Femur (tissue), 1 donor: Measurements from ENCODE around the gene C5orf52.
"Not testable (repeated sequence)": the region's sequence is repeated elsewhere in the genome, so short reads cannot be mapped to it uniquely, and the experiment has no call there.

Experiments
- DNase-seq: peaks from one replicate; pipeline ENCODE4 v3.0.0-alpha.2; 2017

The C5orf52 gene

GRCh38 chr5:157679801-157680200, 8.5 kb downstream of the C5orf52 start:
- no peak for DNase-seq

GRCh38 chr5:157680239-157680638, 8.9 kb downstream of the C5orf52 start:
- DNase-seq, result no peak

GRCh38 chr5:157681048-157681447, 9.7 kb downstream of the C5orf52 start:
- no peak for DNase-seq

GRCh38 chr5:157682257-157682656, 10.9 kb downstream of the C5orf52 start:
- DNase-seq, result no peak

- not testable (repeated sequence) for DNase-seq
Observed at GRCh38 chr5:157686276-157687197, 15.2 kb downstream of the C5orf52 start.

- no peak for DNase-seq
Observed at GRCh38 chr5:157687198-157687554, 15.8 kb downstream of the C5orf52 start.

GRCh38 chr5:157689942-157690689, 18.8 kb downstream of the C5orf52 start:
- DNase-seq, result no peak

- no peak for DNase-seq
Observed at GRCh38 chr5:157690690-157691433, 19.5 kb downstream of the C5orf52 start.

- DNase-seq, result not testable (repeated sequence)
Observed at GRCh38 chr5:157693816-157694215, 22.5 kb downstream of the C5orf52 start.

GRCh38 chr5:157696154-157696553, 24.8 kb downstream of the C5orf52 start:
- DNase-seq, result not testable (repeated sequence)

- DNase-seq, result not testable (repeated sequence)
Observed at GRCh38 chr5:157698674-157699073, 27.3 kb downstream of the C5orf52 start.

- no peak for DNase-seq
Observed at GRCh38 chr5:157703736-157704135, 32.4 kb downstream of the C5orf52 start.

- no peak for DNase-seq
Observed at GRCh38 chr5:157708866-157709265, 37.5 kb downstream of the C5orf52 start.

GRCh38 chr5:157709346-157709745, 38.0 kb downstream of the C5orf52 start:
- no peak for DNase-seq

GRCh38 chr5:157710431-157710830, 39.1 kb downstream of the C5orf52 start:
- no peak for DNase-seq

GRCh38 chr5:157710882-157711281, 39.5 kb downstream of the C5orf52 start:
- DNase-seq, result no peak

GRCh38 chr5:157713830-157714595, 42.7 kb downstream of the C5orf52 start:
- no peak for DNase-seq

GRCh38 chr5:157714596-157714864, 43.2 kb downstream of the C5orf52 start:
- DNase-seq, result no peak

GRCh38 chr5:157718519-157718918, 47.2 kb downstream of the C5orf52 start:
- peak; percentile 30 for DNase-seq

- DNase-seq, result no peak
Observed at GRCh38 chr5:157719245-157719644, 47.9 kb downstream of the C5orf52 start.

- DNase-seq, result no peak
Observed at GRCh38 chr5:157721159-157721558, 49.8 kb downstream of the C5orf52 start.

- not testable (repeated sequence) for DNase-seq
Observed at GRCh38 chr5:157722895-157723294, 51.6 kb downstream of the C5orf52 start.

- not testable (repeated sequence) for DNase-seq
Observed at GRCh38 chr5:157726607-157727006, 55.3 kb downstream of the C5orf52 start.
